HepG2 (cell line): ENCODE results near the gene MAP6D1. TPM values are rescaled to one million over a fixed set of nuclear protein-coding genes. Genes with fewer than 3 reads are reported as not detected.
A peak's percentile ranks its signal among the peaks of the same experiment; 100 is the strongest.

Source experiments
- ATAC-seq: fragments of 200-7000 bp; cut with Tn5 transposase; 3 replicates; pipeline ENCODE4 v1.9.1; 2020; ENCODE audit warnings: mild to moderate bottlenecking, moderate library complexity
- BruUV-seq: library from RNA; stranded (reverse); fragments of 400-500 nt; replicated peaks from 2 replicates; lab custom pipeline; 2021; lab: Mats Ljungman, UMichigan
- CTCF ChIA-PET: fragments of 300-600 bp; formaldehyde crosslinking; extraction: SDS; loops from one replicate; lab custom pipeline; 2021; ENCODE audit warnings: low total read pairs, inconsistent platforms, low intra/inter-chr PET ratio; lab: Yijun Ruan, JAX
- POLR2A ChIA-PET: fragments of 350-600 bp; sonication (Branson Sonifier 250); formaldehyde crosslinking; loops from one replicate; lab custom pipeline; 2020; ENCODE audit warnings: antibody characterized with exemption, inconsistent platforms; lab: Yijun Ruan, JAX
- DNase-seq: peaks from one replicate; pipeline ENCODE4 v3.0.0-alpha.2; 2015; ENCODE audit warnings: low spot score
- FAIRE-seq: peaks from 3 replicates; lab custom pipeline; 2011; peaks lifted over from hg19 to GRCh38; lab: Jason Lieb, UNC
- H2AFZ ChIP-seq: one replicate; pipeline ENCODE4 v1.6.1; 2011; ENCODE audit warnings: low read length, inconsistent platforms
- H3K27ac ChIP-seq: fragments of 300-600 bp; 3 replicates; pipeline ENCODE4 v1.8.0; 2011; ENCODE audit warnings: mixed run types, mild to moderate bottlenecking, mixed read lengths, low read length, inconsistent platforms; ENCODE audit not compliant: insufficient read depth; ENCODE audit errors: extremely low read length
- H3K27me3 ChIP-seq, 2 experiments: fragments of 200-600 bp in 1 of 2; 2 replicates in 1 of 2; 3 replicates in 1 of 2; pipeline versions ENCODE4 v1.6.0 to v1.8.0; 2011; ENCODE audit warnings: low read length in 2 of 2, mild to moderate bottlenecking in 2 of 2, moderate library complexity in 2 of 2, inconsistent platforms in 1 of 2; ENCODE audit not compliant: insufficient read depth in 2 of 2, control insufficient read depth in 1 of 2
- H3K36me3 ChIP-seq, 2 experiments: fragments of 200-600 bp in 1 of 2; replicated peaks in 1 of 2; 2 replicates in 1 of 2; 3 replicates in 1 of 2; pipeline versions ENCODE4 v1.5.1 to v1.8.0; 2011; ENCODE audit warnings: low read length in 2 of 2, inconsistent platforms in 1 of 2; ENCODE audit not compliant: insufficient read depth in 2 of 2, control insufficient read depth in 1 of 2
- H3K4me1 ChIP-seq: 2 replicates; pipeline ENCODE4 v1.5.1; 2012; ENCODE audit warnings: low read length, inconsistent platforms; ENCODE audit not compliant: insufficient read depth
- H3K4me2 ChIP-seq: 2 replicates; pipeline ENCODE4 v1.6.0; 2011; ENCODE audit warnings: low read depth, low read length, inconsistent platforms
- H3K4me3 ChIP-seq, 3 experiments: fragments of 200-600 bp in 1 of 3; sonication (generic), shearing (Covaris generic) in 1 of 3; replicated peaks in 1 of 3; 2 replicates each; pipeline ENCODE4 v1.5.1; 2011 to 2016; ENCODE audit warnings: low read length in 3 of 3, inconsistent platforms in 2 of 3, low read depth in 2 of 3, mild to moderate bottlenecking in 2 of 3, control low read depth in 1 of 3, mixed read lengths in 1 of 3; ENCODE audit not compliant: insufficient read depth in 1 of 3
- H3K79me2 ChIP-seq: one replicate; pipeline ENCODE4 v1.6.1; 2011; ENCODE audit warnings: low read length, inconsistent platforms; ENCODE audit not compliant: insufficient read depth
- H3K9ac ChIP-seq: 2 replicates; pipeline ENCODE4 v1.6.0; 2011; ENCODE audit warnings: mild to moderate bottlenecking, low read depth, low read length, inconsistent platforms; ENCODE audit not compliant: insufficient read depth
- H3K9me3 ChIP-seq: 2 replicates; pipeline ENCODE4 v1.5.1; 2012; ENCODE audit warnings: mild to moderate bottlenecking, low read length
- H4K20me1 ChIP-seq: 2 replicates; pipeline ENCODE4 v1.6.0; 2011; ENCODE audit warnings: inconsistent platforms, mild to moderate bottlenecking, low read length, moderate library complexity; ENCODE audit not compliant: insufficient read depth
- AGO2 ChIP-seq: fragments of 200-400 bp; formaldehyde crosslinking; optimal IDR thresholded peaks from 2 replicates; pipeline ENCODE3; 2017; ENCODE audit warnings: mild to moderate bottlenecking, low read depth, low read length, moderate library complexity
- ZNF800 ChIP-seq: sonication (generic); formaldehyde crosslinking; IDR thresholded peaks from 2 replicates; pipeline ENCODE4 v1.4.0; 2020; ENCODE audit warnings: missing genetic modification reagents
- WGBS: methylation state at CpG from one replicate; pipeline ENCODE4 v1.1.6; 2017; ENCODE audit warnings: low lambda C conversion rate; 5-methylcytosine and 5-hydroxymethylcytosine counted together
- in situ Hi-C: cut with HindIII; loops from 2 replicates; pipeline ENCODE4 v1.10.0; 2017; ENCODE audit warnings: low pct_unique_long_range_greater_than_20kb; ENCODE audit not compliant: extremely low pct_ligation_motif_present
- intact Hi-C: fragments of 100-400 bp; cut with micrococcal nuclease; formaldehyde crosslinking; loops from one replicate; pipeline ENCODE4 v1.10.0; 2022; ENCODE audit not compliant: unreplicated experiment
- polyA plus RNA-seq, 8 experiments: library from polyadenylated mRNA; depleted of rRNA in 3 of 8; stranded (reverse) in 7 of 8; unstranded in 1 of 8; fragments of >200 nt; fragmentation: Illumina TruSeq in 4 of 8; extraction: Trizol in 4 of 8; gene quantifications; 2 replicates each; pipeline versions ENCODE4 v1.2.1 to v1.2.3, GENCODE V29; 2011 to 2016; ENCODE audit warnings: low read depth in 4 of 8, missing spikeins in 1 of 8, mixed read lengths in 1 of 8; ENCODE audit not compliant: insufficient read depth in 1 of 8
- total RNA-seq, 5 experiments: library from RNA; depleted of rRNA; stranded (reverse); fragments of >200 nt; fragmentation: Illumina TruSeq; extraction: Trizol; gene quantifications; 2 replicates each; pipeline ENCODE4 v1.2.3, GENCODE V29; 2016; ENCODE audit warnings: low read depth in 1 of 5

MAP6D1 gene
- total and polyA plus RNA-seq, 2 of the 13 experiments (the other 11 are each of a cell fraction or from before 2014, with no cell fraction given) = 0.12 to 0.62 TPM

- no peak overlapping the region for H3K27ac ChIP-seq
- ATAC-seq = peak; percentile 5; the same call in 1 of the 3 replicates
Observed at GRCh38 chr3:183818706-183819624, 6.4 kb downstream of the MAP6D1 start.

More at GRCh38 chr3:183818706-183819624, 6.4 kb downstream of the MAP6D1 start:
- intact Hi-C loops (no loop called here), in situ Hi-C loops (no loop called here)
- FAIRE-seq (no peak), DNase-seq (no peak)
- no peaks in the 10 kb centered on the region for H3K9me3 ChIP-seq
- no peak overlapping the region for H3K4me2 ChIP-seq
- TF ChIP-seq ZNF800 (CRISPR knock-in tag) (no peak), AGO2 (peak; percentile 68)
- no peak overlapping the region for H3K9ac ChIP-seq
- no TSS peak for BruUV-seq
- POLR2A ChIA-PET = no interaction called here
- H2AFZ ChIP-seq = no peak overlapping the region
- H3K4me3 ChIP-seq = no peak overlapping the region
- H3K27me3 ChIP-seq = no peaks in the 10 kb centered on the region
- no peaks in the 10 kb centered on the region for H4K20me1 ChIP-seq
- CTCF ChIA-PET = no interaction called here
- H3K36me3 ChIP-seq = peaks cover 0 to 3% of the 10 kb centered on the region in 2 experiments; a peak in 3 of 5 replicates
- 97% methylated on average over 14 of the region's 25 CpGs for WGBS
- no peaks in the 10 kb centered on the region for H3K4me1 ChIP-seq
- H3K79me2 ChIP-seq = no peaks in the 10 kb centered on the region
